Inferior parietal cortex (tissue), 1 donor: ENCODE results near the gene RND3.

Experiments
- DNase-seq: peaks from one replicate; pipeline ENCODE4 v3.0.0-alpha.2; 2016; ENCODE audit errors: extremely low spot score

Gene RND3

DNA sequence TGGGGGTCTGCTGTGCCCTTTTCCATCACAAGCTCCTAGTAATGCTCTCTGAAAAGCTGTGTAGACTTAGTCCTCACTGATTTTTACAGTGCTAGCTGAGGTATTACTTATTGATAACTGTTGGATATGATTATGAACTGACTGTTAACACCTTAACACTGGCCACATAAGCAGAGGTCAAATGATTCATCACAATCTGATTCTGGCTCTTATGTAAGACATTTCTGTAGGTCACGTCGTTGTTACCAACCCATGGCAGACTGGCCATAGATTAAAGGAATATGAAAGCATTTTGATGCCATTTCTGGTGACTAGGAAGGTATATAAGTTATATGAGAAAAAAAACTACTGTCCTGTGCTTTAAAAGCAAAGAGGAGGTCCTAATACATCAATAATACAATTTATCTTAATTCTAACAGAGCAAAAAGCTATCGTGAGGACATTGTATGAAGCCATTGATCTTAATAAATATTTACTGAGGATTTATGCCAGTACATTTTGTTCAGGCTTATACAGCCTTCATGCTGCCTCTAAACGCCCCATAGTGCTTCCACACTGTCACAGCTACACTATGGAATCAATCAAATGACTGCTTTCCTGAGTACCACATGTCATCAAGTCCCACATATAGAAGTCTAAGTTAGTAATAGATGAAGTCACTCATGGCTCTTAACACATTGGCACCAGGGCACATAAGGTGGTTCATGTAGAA is 6.9 kb upstream of the RND3 start:
- DNase-seq, result no peak

DNA sequence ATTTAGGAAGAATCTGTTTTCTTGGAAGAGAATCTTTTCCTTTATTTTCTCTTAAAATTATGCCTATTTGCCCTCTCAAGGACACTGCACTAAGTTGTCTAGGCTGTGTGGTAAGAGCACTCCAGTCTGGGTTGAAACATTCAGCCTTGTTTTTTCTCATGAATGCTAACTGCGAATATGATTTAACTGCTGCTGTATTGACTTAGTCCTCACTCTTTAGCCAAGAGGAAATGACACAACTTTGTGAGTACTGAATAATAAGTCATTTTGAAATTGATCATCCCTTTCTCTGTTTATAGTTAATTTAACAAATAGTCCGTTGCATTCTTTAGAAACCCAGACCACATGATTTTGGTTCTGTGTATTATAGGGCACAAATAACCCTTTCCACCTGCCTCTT is 4.5 kb upstream of the RND3 start:
- DNase-seq, result no peak

DNA sequence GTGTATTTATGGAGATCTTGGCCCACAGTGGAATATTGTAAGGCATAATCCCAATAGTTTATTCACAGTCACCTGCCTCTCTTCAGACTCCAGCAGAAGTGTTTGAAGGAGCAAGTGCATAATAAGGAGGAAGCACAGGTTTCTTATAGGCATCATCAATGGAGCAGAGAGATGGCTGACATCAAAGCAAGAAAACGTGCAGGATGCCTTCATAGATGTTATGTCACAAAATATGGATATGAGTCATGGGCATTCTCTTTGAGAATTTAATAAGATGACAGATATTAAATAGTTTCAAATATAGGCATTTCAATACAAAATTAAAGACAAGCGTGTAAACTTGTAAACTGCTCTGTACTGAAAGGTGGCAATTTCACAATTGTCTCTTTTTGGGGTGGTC is 4.0 kb upstream of the RND3 start:
- no peak for DNase-seq

DNA sequence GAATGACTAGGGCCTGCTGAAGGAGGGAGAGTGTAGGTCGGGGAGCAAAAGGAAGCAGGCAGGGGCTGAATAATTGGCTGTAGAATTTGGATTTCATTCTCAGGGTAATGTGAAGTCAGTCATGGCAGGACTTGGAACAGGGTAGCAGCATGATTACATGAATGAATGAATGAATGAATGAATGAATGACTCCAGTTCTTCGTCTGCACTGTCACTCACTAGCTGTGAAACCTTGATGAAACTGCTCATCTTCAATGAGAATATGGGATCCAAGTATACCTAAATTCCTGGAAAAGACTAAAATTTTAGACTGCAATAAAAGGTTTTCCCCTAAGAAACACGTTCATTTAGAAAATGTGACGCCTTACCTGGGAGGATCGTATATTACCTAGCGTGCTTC is 3.0 kb upstream of the RND3 start:
- DNase-seq, result no peak

DNA sequence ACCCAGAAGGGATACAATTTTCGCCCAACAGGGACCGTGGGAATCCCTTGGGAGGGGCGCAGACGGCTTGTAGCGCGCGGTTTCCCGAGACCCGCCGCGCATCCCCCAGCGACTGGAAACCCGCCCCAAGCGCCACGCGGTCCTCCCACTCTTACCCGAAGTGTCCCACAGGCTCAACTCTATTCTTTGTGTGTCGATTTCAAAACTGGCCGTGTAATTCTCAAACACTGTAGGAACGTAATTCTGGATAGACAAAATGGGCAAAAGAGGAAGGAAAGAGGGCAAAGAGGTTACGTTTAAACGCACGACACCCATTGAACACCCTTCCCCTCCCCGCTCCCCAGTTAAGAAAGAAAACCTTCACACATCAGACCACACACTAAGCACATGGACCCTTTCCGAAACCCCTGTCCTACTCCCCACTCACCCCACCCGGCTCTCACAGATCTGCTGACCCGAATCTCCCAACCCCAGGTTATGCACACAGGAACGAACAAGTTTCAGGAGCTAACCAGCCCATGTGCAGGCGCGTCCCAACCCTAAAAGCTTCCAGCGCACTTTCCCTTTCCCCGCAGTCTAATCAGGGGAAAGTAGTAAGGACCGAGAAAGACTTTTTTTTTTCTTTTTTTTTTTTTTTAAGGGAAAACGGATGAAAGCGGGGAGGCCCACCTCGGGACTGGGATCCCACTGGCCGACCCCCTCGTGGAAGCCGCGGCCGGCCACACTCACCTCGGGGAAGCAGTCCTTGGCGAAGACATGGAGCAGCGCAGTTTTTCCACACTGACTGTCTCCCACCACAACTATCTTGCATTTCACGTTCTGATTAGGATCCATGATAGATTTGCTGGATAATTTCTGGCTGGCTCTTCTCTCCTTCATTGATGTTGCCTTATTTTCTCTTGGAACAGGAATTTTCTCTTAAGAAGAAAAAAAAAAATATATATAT is 655 bp downstream of the RND3 start:
- DNase-seq, result no peak

- DNase-seq, result no peak
Measured at GRCh38 chr2:150485871-150486538, 1.5 kb downstream of the RND3 start.

DNA sequence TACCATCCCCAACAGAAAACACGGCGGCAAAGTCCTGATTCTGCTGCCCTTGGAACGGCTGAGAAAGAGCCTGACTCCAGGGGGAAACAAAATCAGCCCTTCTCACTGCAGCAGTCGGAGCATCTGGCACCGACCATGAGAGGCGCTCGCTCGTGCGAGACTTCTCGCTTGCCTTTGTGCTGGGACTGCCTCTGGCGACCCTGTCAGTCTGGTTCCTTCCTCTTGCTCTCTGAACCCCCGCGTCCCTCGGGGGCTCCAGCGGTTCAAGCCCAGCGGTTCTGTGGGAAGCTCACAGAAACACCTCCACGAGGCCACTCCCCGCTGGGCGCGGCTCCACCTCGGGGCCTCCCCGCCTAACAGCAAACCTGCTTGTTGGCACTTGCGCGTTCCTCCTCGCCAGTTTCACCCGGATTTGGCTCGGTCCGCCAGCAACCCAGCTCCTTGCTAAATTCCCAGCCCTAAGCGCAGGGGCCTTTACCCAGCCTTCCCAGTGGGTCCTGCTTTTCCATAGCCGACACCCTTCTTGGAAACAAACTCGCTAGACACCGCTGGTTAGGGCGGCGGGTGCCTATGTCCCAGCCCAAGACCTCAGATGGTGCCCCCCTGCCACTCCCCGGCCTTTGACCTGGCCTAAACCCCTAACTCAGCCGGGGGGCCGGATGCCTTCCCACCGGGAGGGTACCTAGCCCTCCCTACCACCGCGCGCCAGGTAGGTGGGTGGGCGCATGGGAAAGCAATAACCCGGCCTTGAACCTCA is 2.2 kb downstream of the RND3 start:
- DNase-seq, result no peak

DNA sequence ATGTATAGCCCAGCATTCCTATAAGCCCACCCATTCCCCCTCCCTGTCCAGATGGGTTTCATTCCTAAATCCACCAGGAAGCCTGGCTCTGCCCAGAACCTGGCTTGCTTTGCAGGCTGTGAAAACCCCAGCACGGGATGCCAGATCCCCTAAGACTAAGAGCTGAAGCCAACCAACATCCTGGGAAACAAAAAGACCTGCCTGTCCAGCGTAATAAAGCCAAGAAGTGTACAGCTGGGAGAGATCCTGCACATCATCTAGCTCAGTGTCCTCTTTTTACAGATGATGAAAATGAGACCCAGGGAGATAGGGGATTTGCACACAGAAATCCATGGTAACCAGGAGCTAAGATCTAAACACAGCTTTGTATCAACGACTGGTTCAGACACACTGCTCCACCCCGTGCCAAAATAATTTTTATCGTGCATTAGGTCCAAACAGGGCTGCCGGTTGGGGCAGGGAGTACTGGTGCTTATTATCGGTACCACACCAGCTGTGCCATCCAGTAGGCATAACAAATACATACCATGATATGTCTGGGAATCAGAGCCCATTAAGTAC is 2.9 kb downstream of the RND3 start:
- DNase-seq, result no peak

GRCh38 chr2:150484006-150484405 is 3.5 kb downstream of the RND3 start:
- no peak for DNase-seq

DNA sequence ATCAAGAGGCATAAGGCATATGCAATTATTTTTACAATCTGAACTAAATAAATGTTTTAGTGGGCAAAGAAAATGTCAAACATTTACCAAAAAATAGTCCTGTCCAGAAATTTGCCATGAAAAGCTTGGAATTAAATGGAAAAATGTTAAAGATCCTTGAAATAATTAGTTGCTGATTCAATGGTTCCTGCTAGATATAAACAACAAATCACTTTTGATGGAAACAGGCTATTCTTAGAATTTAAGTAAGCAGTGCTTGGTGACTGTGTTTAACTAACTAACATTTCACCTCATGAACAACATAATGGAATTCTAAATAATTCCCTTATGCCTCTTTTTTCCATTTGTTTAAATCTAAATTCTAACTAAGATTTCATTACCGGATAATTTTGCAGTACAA is 3.9 kb downstream of the RND3 start:
- no peak for DNase-seq

DNA sequence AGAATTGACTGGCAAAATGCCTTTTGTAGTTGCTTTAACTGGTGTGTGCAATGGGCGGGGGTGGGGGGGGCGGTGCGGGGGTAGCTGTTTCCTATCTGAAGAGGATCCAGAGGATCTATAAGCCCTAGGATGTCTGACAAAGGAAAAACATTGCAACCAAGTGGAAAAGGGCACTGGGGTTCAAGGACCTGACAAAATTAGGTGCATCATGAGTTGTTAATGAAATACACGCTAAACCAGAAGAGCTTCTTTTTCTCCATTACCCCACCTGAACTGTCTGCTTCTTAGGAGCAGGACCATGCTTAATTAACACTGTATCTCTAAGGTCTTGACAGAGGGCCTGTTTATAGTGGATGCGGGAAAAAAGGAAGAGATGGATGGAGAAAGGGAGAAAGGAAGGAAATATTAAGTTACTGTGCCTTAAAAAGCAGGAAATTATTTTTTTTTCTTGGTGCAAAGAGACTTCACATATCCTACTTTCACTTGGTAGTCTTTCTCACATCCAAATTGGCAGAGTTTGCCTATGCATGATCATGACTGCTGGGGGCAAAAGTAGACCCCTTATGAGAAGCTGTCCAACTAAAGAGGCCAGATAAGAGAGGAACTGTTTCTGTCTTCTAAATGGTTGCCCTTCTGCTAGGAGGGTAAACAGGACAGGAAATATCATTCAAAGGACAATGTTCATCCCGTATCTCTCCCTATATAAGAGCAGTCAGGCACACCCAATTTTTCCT is 4.6 kb downstream of the RND3 start:
- no peak for DNase-seq

DNA sequence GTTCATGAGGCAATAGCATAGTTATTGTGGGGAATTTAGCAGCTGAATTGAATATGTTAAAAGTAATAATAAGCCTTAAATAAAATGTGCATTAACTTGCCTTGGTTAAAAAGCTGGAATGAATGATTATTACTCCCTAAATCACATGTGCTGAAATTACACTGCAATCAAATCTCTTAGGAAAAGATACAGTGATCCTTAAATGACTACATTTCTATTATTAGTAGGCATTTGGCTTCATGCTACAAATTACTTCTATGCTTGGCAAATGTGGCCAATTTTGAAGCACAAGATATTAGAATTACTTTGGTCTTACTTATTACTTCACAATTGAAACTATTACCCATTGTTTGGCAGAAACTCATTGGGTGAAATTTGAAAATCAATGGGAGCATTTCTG is 5.4 kb downstream of the RND3 start:
- DNase-seq, result no peak

DNA sequence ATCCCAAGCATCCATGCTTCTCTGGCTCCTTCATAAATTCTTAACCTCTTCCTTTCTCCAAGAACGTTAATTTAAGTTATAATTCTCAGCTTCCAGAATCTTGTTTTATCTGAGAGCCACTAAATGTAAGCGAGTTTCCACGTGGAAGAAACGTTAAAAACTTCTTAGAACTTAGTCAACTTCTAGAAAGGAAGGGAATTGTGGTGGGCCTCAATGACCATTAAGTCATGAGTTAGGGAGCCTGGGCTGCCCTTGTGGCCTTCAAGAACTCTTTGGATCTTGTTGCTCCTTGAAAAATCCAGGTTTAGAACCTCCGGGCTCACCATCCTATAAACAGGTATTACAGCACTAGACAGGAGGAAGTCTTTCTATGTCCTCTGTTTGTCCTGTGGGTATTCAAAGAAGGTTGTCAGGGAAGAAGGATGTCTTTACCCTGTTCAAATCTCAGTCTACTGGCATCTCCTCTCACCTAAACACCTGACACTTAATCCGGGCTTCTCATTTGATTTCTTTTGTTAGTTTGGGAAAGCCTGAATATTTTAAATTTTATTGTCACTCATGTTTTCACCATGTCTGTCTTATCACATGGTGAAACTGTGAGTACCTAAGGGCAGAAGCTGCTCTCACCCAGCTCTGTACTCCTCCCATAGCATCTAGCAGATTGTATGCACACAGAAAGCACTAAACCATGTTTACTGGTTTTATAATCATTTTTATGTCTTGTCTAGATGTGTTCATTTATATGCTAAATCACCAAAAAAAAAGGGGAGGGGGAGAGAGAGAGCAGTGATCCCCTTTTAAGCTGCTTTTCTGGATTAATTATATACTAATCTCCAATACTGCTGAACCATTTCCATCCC is 6.3 kb downstream of the RND3 start:
- no peak for DNase-seq

DNA sequence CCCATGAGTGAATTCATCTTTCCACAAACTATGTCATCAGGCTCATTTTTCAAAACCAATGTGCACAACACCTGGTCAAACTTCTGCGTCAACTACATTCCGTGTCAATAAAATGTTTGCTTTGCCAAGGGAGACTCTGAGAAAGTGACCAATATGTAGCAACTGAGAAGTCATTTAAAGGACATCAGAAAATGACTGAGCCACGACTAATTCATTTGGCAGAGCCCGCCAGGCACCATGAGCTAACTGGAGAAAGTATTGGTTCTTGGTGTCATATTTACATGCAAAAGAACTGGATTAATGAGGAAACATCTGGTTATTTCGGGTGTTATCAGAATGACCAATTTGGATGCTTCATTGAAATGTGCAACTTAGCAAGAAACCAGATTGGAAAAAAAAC is 7.2 kb downstream of the RND3 start:
- no peak for DNase-seq

DNA sequence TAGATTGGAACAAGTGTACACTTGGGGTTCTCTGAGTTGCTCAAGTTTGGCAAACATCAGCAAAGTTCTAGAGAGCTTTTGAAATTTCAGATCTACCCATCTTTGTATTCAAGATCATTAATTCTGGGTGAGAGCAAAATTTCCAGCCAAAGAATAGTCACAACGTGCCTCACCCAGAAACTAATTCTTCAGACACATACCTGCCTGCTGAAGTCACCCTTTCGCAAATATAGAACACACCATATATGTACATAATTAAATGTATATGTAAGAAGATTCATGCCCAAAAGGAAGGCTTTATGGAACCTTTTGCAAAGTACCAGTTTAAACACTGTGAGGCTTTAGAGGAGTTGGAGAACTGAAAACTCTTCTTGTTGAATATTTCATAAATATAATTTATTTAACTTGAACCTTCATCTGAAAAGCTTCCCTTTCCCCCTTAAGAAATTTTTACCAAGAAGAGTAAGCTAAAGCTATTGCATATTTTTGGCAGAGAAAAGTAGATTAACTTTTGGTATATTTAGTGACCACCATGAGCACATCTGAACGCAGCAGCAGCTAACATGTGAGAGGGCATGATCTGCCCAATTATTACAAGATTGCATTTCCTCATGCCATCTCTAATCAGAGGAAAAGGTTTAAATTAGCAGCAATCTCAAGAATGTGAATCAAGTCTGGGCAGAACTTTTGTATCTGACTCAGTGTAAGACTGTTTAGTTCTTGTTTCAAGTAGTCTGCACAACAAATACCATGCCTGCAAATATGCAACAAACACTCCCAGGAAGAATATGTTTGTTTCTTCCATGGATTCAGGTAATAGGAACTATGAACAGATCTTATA is 8.2 kb downstream of the RND3 start:
- no peak for DNase-seq

GRCh38 chr2:150478200-150478974 is 9.1 kb downstream of the RND3 start:
- DNase-seq, result no peak

- no peak for DNase-seq
Measured at GRCh38 chr2:150477347-150477746, 10.1 kb downstream of the RND3 start.

DNA sequence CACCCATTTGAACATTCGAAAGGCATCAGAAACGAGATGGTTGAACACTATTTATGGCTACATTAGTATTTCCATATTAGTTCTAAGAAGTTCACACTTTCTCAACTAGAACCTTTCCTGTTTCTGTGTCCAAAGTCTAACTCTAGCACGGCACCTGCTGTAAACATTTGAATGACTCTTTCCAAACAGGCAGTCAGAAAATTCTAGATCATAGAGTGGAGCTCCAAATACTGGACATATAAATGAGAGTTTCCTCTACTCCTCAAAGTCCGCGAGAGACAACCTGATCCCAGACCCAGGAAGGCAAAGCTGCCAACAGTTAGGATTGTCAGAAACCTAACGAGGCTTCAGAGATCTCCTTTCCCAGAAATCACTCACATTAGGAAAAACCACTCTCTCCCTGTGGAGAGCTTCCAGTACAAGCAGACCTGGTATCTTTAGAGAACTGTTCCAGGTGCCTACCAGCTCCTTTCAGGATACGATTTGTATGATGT is 10.6 kb downstream of the RND3 start:
- DNase-seq, result no peak
